Neural cell (in vitro differentiated cells): ENCODE measurements around the gene PRRT3. TPM values are rescaled to one million over a fixed set of nuclear protein-coding genes. Genes with fewer than 3 reads are reported as not detected.

Experiments
- H2AFZ ChIP-seq: fragments of 200-600, 300-800 bp; sonication (generic), shearing (Covaris generic); 2 replicates; pipeline ENCODE4 v1.6.0; 2014; ENCODE audit warnings: low read depth, mild to moderate bottlenecking, antibody characterized with exemption, low read length, moderate library complexity
- H3F3A ChIP-seq: fragments of 200-600 bp; shearing (Covaris generic); 2 replicates; pipeline ENCODE4 v1.6.1; 2016; ENCODE audit warnings: mild to moderate bottlenecking, moderate library complexity, mixed read lengths, antibody characterized with exemption, low read length; ENCODE audit not compliant: insufficient read depth, poor library complexity, severe bottlenecking
- H3K27ac ChIP-seq: fragments of 200-600, 300-800 bp; sonication (generic), shearing (Covaris generic); 2 replicates; pipeline ENCODE4 v1.5.1; 2014; ENCODE audit warnings: mild to moderate bottlenecking, low read length, moderate library complexity
- H3K27me3 ChIP-seq: fragments of 300-800, 200-600 bp; sonication (generic), shearing (Covaris generic); 2 replicates; pipeline ENCODE4 v1.6.0; 2014; ENCODE audit warnings: mild to moderate bottlenecking, low read depth, low read length, moderate library complexity; ENCODE audit not compliant: insufficient read depth
- H3K36me3 ChIP-seq: fragments of 300-800, 200-600 bp; sonication (generic), shearing (Covaris generic); 2 replicates; pipeline ENCODE4 v1.5.1; 2014; ENCODE audit warnings: mild to moderate bottlenecking, antibody characterized with exemption, low read length, moderate library complexity; ENCODE audit not compliant: insufficient read depth
- H3K4me2 ChIP-seq: fragments of 300-800, 200-600 bp; sonication (generic), shearing (Covaris generic); 2 replicates; pipeline ENCODE4 v1.6.0; 2014; ENCODE audit warnings: mild to moderate bottlenecking, low read length
- H3K4me3 ChIP-seq: fragments of 300-800, 200-600 bp; sonication (generic), shearing (Covaris generic); 2 replicates; pipeline ENCODE4 v1.5.1; 2014; ENCODE audit warnings: mild to moderate bottlenecking, low read length, moderate library complexity
- H3K79me2 ChIP-seq: fragments of 200-600 bp; shearing (Covaris generic); replicated peaks from 2 replicates; pipeline ENCODE4 v1.6.0; 2014; ENCODE audit warnings: mild to moderate bottlenecking, low read length, moderate library complexity; ENCODE audit not compliant: insufficient read depth
- H3K9ac ChIP-seq: fragments of 300-800, 200-600 bp; sonication (generic), shearing (Covaris generic); 2 replicates; pipeline ENCODE4 v1.6.1; 2016; ENCODE audit warnings: mild to moderate bottlenecking, low read length, mixed read lengths
- H3K9me2 ChIP-seq: fragments of 200-600 bp; shearing (Covaris generic); 2 replicates; pipeline ENCODE4 v1.6.1; 2016; ENCODE audit warnings: mild to moderate bottlenecking, low read length, mixed read lengths; ENCODE audit not compliant: insufficient read depth
- H3K9me3 ChIP-seq: fragments of 200-600, 300-800 bp; sonication (generic), shearing (Covaris generic); 2 replicates; pipeline ENCODE4 v1.6.1; 2016; ENCODE audit warnings: mild to moderate bottlenecking, mixed run types, low read length, moderate library complexity, mixed read lengths
- H4K20me1 ChIP-seq: fragments of 200-600 bp; shearing (Covaris generic); 2 replicates; pipeline ENCODE4 v1.6.1; 2016; ENCODE audit warnings: mild to moderate bottlenecking, mixed run types; ENCODE audit not compliant: insufficient read depth
- CTCF ChIP-seq: fragments of 450-650 bp; IDR thresholded peaks from 2 replicates; pipeline ENCODE4 v1.5.1; 2014; ENCODE audit warnings: antibody characterized with exemption, mild to moderate bottlenecking, moderate library complexity; ENCODE audit not compliant: poor library complexity, severe bottlenecking
- EP300 ChIP-seq: fragments of 450-650 bp; conservative IDR thresholded peaks from 2 replicates; pipeline ENCODE4 v1.6.1; 2014; ENCODE audit warnings: antibody characterized with exemption, mild to moderate bottlenecking, moderate library complexity; ENCODE audit not compliant: poor library complexity, severe bottlenecking
- EZH2 ChIP-seq: fragments of 200-600, 300-800 bp; shearing (Covaris generic), sonication (generic); IDR thresholded peaks from 2 replicates; pipeline ENCODE4 v1.6.1; 2014; ENCODE audit warnings: antibody characterized with exemption, low read length, borderline replicate concordance, mild to moderate bottlenecking; ENCODE audit not compliant: insufficient read depth, poor library complexity, severe bottlenecking
- MXI1 ChIP-seq: fragments of 450-650 bp; conservative IDR thresholded peaks from 2 replicates; pipeline ENCODE4 v1.6.1; 2014; ENCODE audit warnings: antibody characterized with exemption, mild to moderate bottlenecking; ENCODE audit not compliant: poor library complexity, severe bottlenecking
- POLR2AphosphoS5 ChIP-seq: IDR thresholded peaks from 2 replicates; pipeline ENCODE4 v1.6.1; 2012
- RAD21 ChIP-seq: fragments of 450-650 bp; conservative IDR thresholded peaks from 2 replicates; pipeline ENCODE4 v1.6.1; 2014; ENCODE audit warnings: antibody characterized with exemption, mild to moderate bottlenecking, moderate library complexity
- TAF1 ChIP-seq: IDR thresholded peaks from 2 replicates; pipeline ENCODE4 v1.6.1; 2012; ENCODE audit warnings: low read depth
- polyA plus RNA-seq: library from polyadenylated mRNA; depleted of rRNA; stranded (reverse); fragments of >200 nt; gene quantifications from 2 replicates; pipeline ENCODE4 v1.2.3, GENCODE V29; 2014

PRRT3 gene
- polyA plus RNA-seq, 1 donor from 2014 or later, result 2.9 TPM

DNA sequence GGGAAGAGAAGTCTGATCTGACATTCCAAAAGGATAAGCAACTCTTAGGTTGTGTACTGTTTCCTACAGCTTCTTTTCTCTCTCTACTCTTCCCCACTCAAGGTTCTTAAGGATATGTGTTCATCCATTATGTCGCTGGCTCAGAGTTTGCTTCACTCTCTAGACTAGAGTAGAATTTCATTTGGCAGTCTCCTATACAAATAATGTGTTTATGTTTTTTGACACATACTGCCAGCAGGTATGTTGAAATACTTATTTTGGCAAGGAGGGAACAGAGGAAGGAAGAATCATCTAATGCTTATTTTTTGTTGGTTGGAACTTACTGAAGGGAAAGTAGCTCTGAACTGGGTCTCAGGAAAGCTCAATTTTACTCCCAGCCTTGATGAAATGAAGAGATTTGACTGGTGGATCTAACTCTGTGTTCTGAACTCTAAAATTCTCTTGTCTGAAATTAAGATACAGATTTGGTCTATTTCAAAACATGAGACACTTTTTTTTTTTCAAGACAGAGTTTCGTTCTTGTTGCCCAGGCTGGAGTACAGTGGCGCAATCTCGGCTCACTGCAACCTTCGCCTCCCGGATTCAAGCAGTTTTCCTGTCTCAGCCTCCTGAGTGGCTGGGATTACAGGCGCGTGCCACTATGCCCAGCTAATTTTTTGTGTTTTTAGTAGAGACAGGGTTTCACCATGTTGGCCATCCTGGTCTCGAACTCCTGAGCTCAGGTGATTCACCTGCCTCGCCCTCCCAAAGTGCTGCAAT lies 42.1 kb upstream of the PRRT3 start:
- no peaks in the 10 kb centered on the region for H3K36me3 ChIP-seq
- no peak overlapping the region for H3K9ac ChIP-seq
- no peaks in the 10 kb centered on the region for H3F3A ChIP-seq
- no peak overlapping the region for H3K27ac ChIP-seq
- no peaks in the 10 kb centered on the region for H3K27me3 ChIP-seq
- no peak overlapping the region for H2AFZ ChIP-seq
- no peaks in the 10 kb centered on the region for H4K20me1 ChIP-seq
- no peak overlapping the region for H3K4me3 ChIP-seq
- no peaks in the 10 kb centered on the region for H3K9me2 ChIP-seq
- H3K9me3 ChIP-seq, result no peaks in the 10 kb centered on the region
- H3K4me2 ChIP-seq, result no peak overlapping the region
- no peaks in the 10 kb centered on the region for H3K79me2 ChIP-seq
- TF ChIP-seq CTCF, result no peak
- no peak for TF ChIP-seq MXI1

DNA sequence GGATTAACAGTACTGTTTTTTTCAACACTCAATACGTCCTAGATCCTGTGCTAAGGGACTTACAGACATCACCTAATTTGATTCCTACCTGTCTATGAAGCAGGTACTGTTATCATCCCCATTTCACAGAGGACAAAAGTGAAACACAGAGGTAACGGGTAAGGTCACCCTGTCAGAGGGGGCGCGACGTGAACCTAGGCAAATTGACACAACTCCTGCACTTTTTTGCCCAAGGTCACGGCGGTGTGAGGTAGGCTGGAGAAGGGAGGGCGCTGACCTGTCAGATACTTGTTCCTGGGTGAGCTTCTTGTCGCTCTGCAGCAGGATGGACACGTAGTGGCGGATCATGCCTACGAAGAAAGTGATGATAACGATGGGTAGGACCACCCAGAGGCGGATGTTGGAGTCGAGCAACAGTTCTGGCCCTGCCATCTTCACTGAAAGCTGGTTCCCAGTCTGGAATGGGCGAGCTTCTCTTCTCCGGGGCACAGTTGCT lies 34.1 kb upstream of the PRRT3 start:
- H3K27ac ChIP-seq, result peak overlapping the region; percentile 76
- H3K4me2 ChIP-seq, result peak overlapping the region; percentile 82
- H4K20me1 ChIP-seq, result no peaks in the 10 kb centered on the region
- H3K9ac ChIP-seq, result peak overlapping the region; percentile 77
- H3K9me2 ChIP-seq, result no peaks in the 10 kb centered on the region
- TF ChIP-seq MXI1 (no peak), TAF1 (peak; percentile 57)
- H3F3A ChIP-seq, result no peaks in the 10 kb centered on the region
- H3K27me3 ChIP-seq, result no peaks in the 10 kb centered on the region
- H3K4me3 ChIP-seq, result peak overlapping the region; percentile 83
- H3K9me3 ChIP-seq, result no peaks in the 10 kb centered on the region
- no peaks in the 10 kb centered on the region for H3K36me3 ChIP-seq
- peak overlapping the region; percentile 77 for H2AFZ ChIP-seq
- H3K79me2 ChIP-seq, result peaks cover 30% of the 10 kb centered on the region

DNA sequence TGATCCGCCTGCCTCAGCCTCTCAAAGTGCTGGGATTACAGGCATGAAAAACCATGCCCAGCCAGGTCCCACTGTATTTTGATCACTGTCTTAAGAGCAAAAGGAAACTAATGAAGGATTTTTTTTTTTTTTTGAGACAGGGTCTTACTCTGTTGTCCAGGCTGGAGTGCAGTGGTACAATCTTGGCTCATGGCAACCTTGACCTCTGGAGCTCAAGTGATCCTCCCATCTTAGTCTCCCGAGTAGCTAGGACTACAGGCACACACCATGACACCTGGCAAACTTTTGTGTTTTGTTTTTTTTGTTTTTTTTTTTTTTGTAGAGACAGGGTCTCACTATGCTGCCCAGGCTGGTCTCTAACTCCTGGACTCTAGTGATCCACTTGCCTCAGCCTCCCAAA lies 28.0 kb upstream of the PRRT3 start:
- no peaks in the 10 kb centered on the region for H3K36me3 ChIP-seq
- no peak overlapping the region for H3K4me3 ChIP-seq
- H3K9me2 ChIP-seq, result no peaks in the 10 kb centered on the region
- H4K20me1 ChIP-seq, result no peaks in the 10 kb centered on the region
- H3K9ac ChIP-seq, result no peak overlapping the region
- no peaks in the 10 kb centered on the region for H3F3A ChIP-seq
- no peak overlapping the region for H2AFZ ChIP-seq
- peaks cover 10% of the 10 kb centered on the region for H3K79me2 ChIP-seq
- no peak overlapping the region for H3K4me2 ChIP-seq
- no peaks in the 10 kb centered on the region for H3K9me3 ChIP-seq
- no peaks in the 10 kb centered on the region for H3K27me3 ChIP-seq
- TF ChIP-seq EZH2 (no peak), EP300 (no peak), CTCF (no peak), RAD21 (no peak), POLR2AphosphoS5 (no peak)
- H3K27ac ChIP-seq, result no peak overlapping the region
